ENCODE measurements around the gene MYOZ1. TPM values are rescaled to one million over a fixed set of nuclear protein-coding genes. Genes with fewer than 3 reads are reported as not detected.

MYOZ1 gene
- total and polyA plus RNA-seq, 2 of the 8 experiments (the other 6 are each of a cell fraction or from before 2014, with no cell fraction given), result 2.6 to 3.3 TPM

- H2AK5ac ChIP-seq (ENCODE audit: low read depth, low read length), result no peak overlapping the region
- H3K14ac ChIP-seq (ENCODE audit: insufficient read length), result no peak overlapping the region
- H3K27me3 ChIP-seq (replicated peaks in 1 of 4; ENCODE audit: control insufficient read depth in 3 of 4, extremely low read depth in 1 of 4, insufficient read depth in 3 of 4, low read length in 3 of 4), result no peaks in the 10 kb centered on the region
- H4K8ac ChIP-seq (ENCODE audit: extremely low read depth, insufficient read depth, low read length), result no peak overlapping the region
- no peak overlapping the region for H2BK20ac ChIP-seq (ENCODE audit: low read length)
- no peaks in the 10 kb centered on the region for H3K9me3 ChIP-seq (ENCODE audit: insufficient read depth in 2 of 2, low read depth in 1 of 2, low read length in 1 of 2)
- H2BK120ac ChIP-seq (replicated peaks; ENCODE audit: low read depth, low read length), result no peak overlapping the region
- H3K23me2 ChIP-seq (ENCODE audit: low read depth, low read length), result no peaks in the 10 kb centered on the region
- no peak overlapping the region for H3K4me2 ChIP-seq (ENCODE audit: insufficient read depth in 1 of 2, low read depth in 2 of 2, low read length in 2 of 2)
- peaks cover 0 to 2% of the 10 kb centered on the region in 2 experiments; a peak in 1 of 4 replicates for H3K79me2 ChIP-seq (ENCODE audit: control insufficient read depth in 1 of 2, insufficient read depth in 2 of 2, low read length in 2 of 2)
- no peak overlapping the region for H3K4me3 ChIP-seq (ENCODE audit: extremely low read depth in 1 of 4, insufficient read depth in 2 of 4, low read depth in 3 of 4, low read length in 4 of 4)
- ChIA-PET POLR2A (ENCODE audit: partially characterized antibody) (interaction anchor here (1.5 to 3.1 kb wide), 2 partner anchors 8 to 18 kb away, joined by 4 to 11 read pairs; no protein-coding TSS in a partner anchor), CTCF (ENCODE audit: partially characterized antibody) (interaction anchor here (0.7 to 1.9 kb wide), 3 partner anchors 16 to 269 kb away, joined by 3 to 4 read pairs (median 4); no protein-coding TSS in a partner anchor)
- no peaks in the 10 kb centered on the region for H3K4me1 ChIP-seq (replicated peaks in 1 of 4; ENCODE audit: control insufficient read depth in 3 of 4, insufficient read depth in 4 of 4, low read length in 3 of 4)
- no peak overlapping the region for H4K5ac ChIP-seq (ENCODE audit: insufficient read length, low read depth, low read length)
- H4K91ac ChIP-seq (replicated peaks; ENCODE audit: insufficient read length, low read length), result no peak overlapping the region
- WGBS, 2 experiments (ENCODE audit: extremely low coverage in 1 of 2, insufficient coverage in 1 of 2, insufficient read length in 1 of 2, insufficient replicate concordance in 2 of 2, low coverage in 1 of 2, low lambda C conversion rate in 2 of 2, missing lambda C conversion rate in 1 of 2), result 99% methylated on average over 4 of the region's 4 CpGs; no CpG with 5 or more reads in 1 of the 2 experiments
- H3K4ac ChIP-seq (replicated peaks; ENCODE audit: insufficient read length, low read depth, low read length), result no peak overlapping the region
- no peak for DNase-seq (ENCODE audit: low read depth in 1 of 2, low spot score in 2 of 2)
- no peak for FAIRE-seq
- H2BK12ac ChIP-seq (ENCODE audit: low read depth, low read length), result no peak overlapping the region
- H3K79me1 ChIP-seq (ENCODE audit: low read depth, low read length), result peaks cover 2% of the 10 kb centered on the region; the same call in 1 of the 2 replicates
- no peak overlapping the region for H3K56ac ChIP-seq (replicated peaks; ENCODE audit: insufficient read length, low read depth, low read length)
- no peak overlapping the region for H3K23ac ChIP-seq (ENCODE audit: insufficient read length)
- H2AFZ ChIP-seq (ENCODE audit: low read length), result no peak overlapping the region
- no peaks in the 10 kb centered on the region for H4K20me1 ChIP-seq (replicated peaks in 1 of 2; ENCODE audit: control insufficient read depth in 1 of 2, insufficient read depth in 2 of 2, low read length in 2 of 2)
- H2BK5ac ChIP-seq (ENCODE audit: low read depth, low read length), result no peak overlapping the region
- H3K27ac ChIP-seq (ENCODE audit: low read depth, low read length), result no peak overlapping the region
- no peak overlapping the region for H3K9ac ChIP-seq (replicated peaks in 1 of 4; ENCODE audit: extremely low read depth in 1 of 4, low read depth in 3 of 4, low read length in 3 of 4)
- no peak overlapping the region for H3K18ac ChIP-seq (ENCODE audit: extremely low read depth, low read length)
- TF ChIP-seq TCF12 (IDR thresholded peaks at IDR 0.05; ENCODE audit: low read depth, low read length) (no peak), SP2 (IDR thresholded peaks at IDR 0.05; ENCODE audit: low read length) (no peak), SIN3A (conservative IDR thresholded peaks at IDR 0.05 in 1 of 2, IDR thresholded peaks at IDR 0.05 in 1 of 2; ENCODE audit: low read depth in 1 of 2, low read length in 2 of 2) (no peak)
- no peak overlapping the region for H2BK15ac ChIP-seq (ENCODE audit: low read length)
- H3K36me3 ChIP-seq (ENCODE audit: control insufficient read depth in 2 of 4, insufficient read depth in 4 of 4, low read length in 3 of 4), result no peaks in the 10 kb centered on the region
These were observed 32.2 kb downstream of the MYOZ1 start for GRCh38 chr10:73609116-73609515.
